Right atrium auricular region (tissue), 2 donors: ENCODE results near the gene FGF11. TPM values are rescaled to one million over a fixed set of nuclear protein-coding genes. Genes with fewer than 3 reads are reported as not detected.
A peak's percentile ranks its signal among the peaks of the same experiment; 100 is the strongest.

Experiments used
- DNase-seq: peaks from one replicate; pipeline ENCODE4 v3.0.0-alpha.2; 2019; ENCODE audit warnings: low spot score
- H3K27ac ChIP-seq, 2 donors: fragments of 200-600 bp; sonication (generic); 1 replicate in 1 of 2; 2 replicates in 1 of 2; pipeline ENCODE4 v1.5.1; 2016 to 2019
- H3K27me3 ChIP-seq, 2 donors: fragments of 200-600 bp; sonication (generic); one replicate each; pipeline versions ENCODE4 v1.5.1 to v1.6.0; 2017 to 2019
- H3K36me3 ChIP-seq: fragments of 200-600 bp; sonication (generic); one replicate; pipeline ENCODE4 v1.5.1; 2016
- H3K4me1 ChIP-seq, 2 donors: fragments of 200-600 bp; sonication (generic); one replicate each; pipeline versions ENCODE4 v1.5.1 to v1.6.0; 2017 to 2019
- H3K4me3 ChIP-seq, 2 donors: fragments of 200-600 bp; sonication (generic); 1 replicate in 1 of 2; 2 replicates in 1 of 2; pipeline ENCODE4 v1.5.1; 2017 to 2019; ENCODE audit warnings: mild to moderate bottlenecking in 1 of 2, moderate library complexity in 1 of 2
- H3K9me3 ChIP-seq, 2 donors: fragments of 200-600 bp; sonication (generic); one replicate each; pipeline ENCODE4 v1.5.1; 2019
- CTCF ChIP-seq, 2 donors: fragments of 200-600 bp; sonication (generic); IDR thresholded peaks; one replicate each; pipeline ENCODE4 v1.5.1; 2019; ENCODE audit warnings: antibody characterized with exemption in 2 of 2
- total RNA-seq, 2 donors: library from RNA; depleted of rRNA; stranded (reverse); fragments of >200 nt; gene quantifications; one replicate each; pipeline ENCODE4 v1.1.0, GENCODE V29; 2016

Gene FGF11
- total RNA-seq, 2 donors from 2014 or later, result 18.6 to 20.9 TPM

- Histone ChIP-seq H3K4me3 (peak overlapping the region; percentile 59 to 76), H3K36me3 (no peaks in the 10 kb centered on the region), H3K27ac (peak overlapping the region; percentile 91 to 94), H3K27me3 (no peaks in the 10 kb centered on the region), H3K9me3 (no peaks in the 10 kb centered on the region), H3K4me1 (peaks cover 0 to 27% of the 10 kb centered on the region in 2 donors)
- no peak for DNase-seq
- no peak for TF ChIP-seq CTCF (IDR thresholded peaks at IDR 0.05)
Measured at GRCh38 chr17:7403727-7403976, 35.7 kb upstream of the FGF11 start.

- peak; percentile 100 for DNase-seq
- Histone ChIP-seq H3K9me3 (no peaks in the 10 kb centered on the region), H3K4me1 (peaks cover 0 to 27% of the 10 kb centered on the region in 2 donors), H3K36me3 (no peaks in the 10 kb centered on the region), H3K27ac (peak within 1 kb of the TSS; percentile 91 to 94), H3K4me3 (peak within 1 kb of the TSS; percentile 74 to 76), H3K27me3 (no peaks in the 10 kb centered on the region)
- no peak for TF ChIP-seq CTCF (IDR thresholded peaks at IDR 0.05)
Measured at GRCh38 chr17:7403977-7404736, 35.2 kb upstream of the FGF11 start, which contains the start of gene TMEM256. TSS of gene TMEM256 (minus strand) at chr17:7404097. CDS start at chr17:7404084, 13 bp downstream.

- H3K36me3 ChIP-seq, result no peaks in the 10 kb centered on the region
- peak overlapping the region; percentile 74 to 76 for H3K4me3 ChIP-seq
- H3K9me3 ChIP-seq, result no peaks in the 10 kb centered on the region
- H3K4me1 ChIP-seq, result peaks cover 0 to 27% of the 10 kb centered on the region in 2 donors
- DNase-seq, result peak; percentile 64
- H3K27me3 ChIP-seq, result no peaks in the 10 kb centered on the region
- no peak for TF ChIP-seq CTCF (IDR thresholded peaks at IDR 0.05)
- peak overlapping the region; percentile 91 to 94 for H3K27ac ChIP-seq
Measured at GRCh38 chr17:7404737-7405349, 34.5 kb upstream of the FGF11 start.

- DNase-seq, result no peak
- Histone ChIP-seq H3K36me3 (no peaks in the 10 kb centered on the region), H3K27ac (peak overlapping the region; percentile 91 to 94), H3K4me1 (peaks cover 0 to 27% of the 10 kb centered on the region in 2 donors), H3K27me3 (no peaks in the 10 kb centered on the region), H3K4me3 (peak overlapping the region; percentile 74 to 76), H3K9me3 (no peaks in the 10 kb centered on the region)
- TF ChIP-seq CTCF (IDR thresholded peaks at IDR 0.05), result no peak
Measured at GRCh38 chr17:7405350-7406234, 33.7 kb upstream of the FGF11 start.

- no peak for DNase-seq
- no peaks in the 10 kb centered on the region for H3K9me3 ChIP-seq
- H3K27me3 ChIP-seq, result no peaks in the 10 kb centered on the region
- H3K27ac ChIP-seq, result peak overlapping the region; percentile 91 to 94
- peaks cover 0 to 27% of the 10 kb centered on the region in 2 donors for H3K4me1 ChIP-seq
- no peak overlapping the region for H3K4me3 ChIP-seq
- TF ChIP-seq CTCF (IDR thresholded peaks at IDR 0.05), result no peak
- H3K36me3 ChIP-seq, result no peaks in the 10 kb centered on the region
Measured at GRCh38 chr17:7406235-7406825, 33.0 kb upstream of the FGF11 start.
